Left colon (tissue), 2 donors: ENCODE data around the gene MRPS11. TPM values are rescaled to one million over a fixed set of nuclear protein-coding genes. Genes with fewer than 3 reads are reported as not detected.
"Not testable (repeated sequence)": the region's sequence is repeated elsewhere in the genome, so short reads cannot be mapped to it uniquely, and the experiment has no call there.

Source experiments
- ATAC-seq: fragments of 200-7000 bp; cut with Tn5 transposase; one replicate; pipeline ENCODE4 v1.9.1; 2020; ENCODE audit warnings: mild to moderate bottlenecking, moderate library complexity
- DNase-seq, 2 donors: peaks; one replicate each; pipeline ENCODE4 v3.0.0-alpha.2; 2020
- intact Hi-C, 2 donors: fragments of 100-400 bp; cut with DNase I in 1 of 2; cut with micrococcal nuclease in 1 of 2; formaldehyde crosslinking; loops; one replicate each; pipeline versions ENCODE4 v1.11.2 to v1.14.0; 2022; cut with DNase I, micrococcal nuclease
- long read RNA-seq: library from polyadenylated mRNA; unstranded; transcript quantifications from one replicate; pipeline ENCODE4 v2.0.0, GENCODE V29; 2021
- total RNA-seq, 2 donors: library from RNA; stranded (reverse); fragmentation: NEBNext Ultra II Directional; extraction: Animal tissue kit (Norgen Biotek cat#: 25700); gene quantifications; one replicate each; pipeline ENCODE4 v1.2.1, GENCODE V29; 2021
- donor health status: DM: no; HTN: no; CAD: no.
- donor health status: DM: yes; HTN: yes; CAD: no.

MRPS11 gene
- 10 to 100 TPM; 45.9 to 50.2 TPM for total RNA-seq
- long read RNA-seq, transcript MRPS11-201 (6 exons, 3,644 nt) = major isoform, 25 of 39 reads
- long read RNA-seq, partial matches to known transcripts = 1 of 39 reads
- long read RNA-seq, other reads (novel, unspliced or antisense) = 11 of 39 reads

GRCh38 chr15:88467073-88467934 is at the start of gene MRPS11, which contains the start of gene MRPL46:
MRPS11 (plus strand) TSS chr15:88467708; CDS start chr15:88467718, 10 bp downstream.
MRPL46 (minus strand) TSS chr15:88467388; CDS start chr15:88467377, 11 bp downstream.
- intact Hi-C loops = no loop called here
- DNase-seq = peak; percentile 87 to 95
- peak; percentile 93 for ATAC-seq

- ATAC-seq = no peak
- DNase-seq = no peak
- intact Hi-C loops = no loop called here
Observed at GRCh38 chr15:88419830-88420229, 47.7 kb upstream of the MRPS11 start.

GRCh38 chr15:88423331-88423730 is 44.2 kb upstream of the MRPS11 start:
- ATAC-seq = no peak
- intact Hi-C loops = no loop called here
- DNase-seq = no peak

- intact Hi-C loops = no loop called here
- DNase-seq = no peak
- ATAC-seq = no peak
Observed at GRCh38 chr15:88426304-88426703, 41.2 kb upstream of the MRPS11 start.

GRCh38 chr15:88428053-88428452 is 39.5 kb upstream of the MRPS11 start:
- intact Hi-C loops = no loop called here
- ATAC-seq = no peak
- no peak for DNase-seq

GRCh38 chr15:88428805-88429605 is 38.5 kb upstream of the MRPS11 start:
- ATAC-seq (no peak), DNase-seq (no peak)
- intact Hi-C loops = no loop called here

GRCh38 chr15:88430051-88430450 is 37.5 kb upstream of the MRPS11 start:
- ATAC-seq (no peak), DNase-seq (no peak)
- intact Hi-C loops = no loop called here

- intact Hi-C loops = no loop called here
Observed at GRCh38 chr15:88431441-88431840, 36.1 kb upstream of the MRPS11 start.

GRCh38 chr15:88433046-88433685 is 34.3 kb upstream of the MRPS11 start:
- ATAC-seq = no peak
- no peak for DNase-seq
- intact Hi-C loops = no loop called here

More at GRCh38 chr15:88431441-88431840, 36.1 kb upstream of the MRPS11 start:
- DNase-seq (no peak), ATAC-seq (no peak)

- ATAC-seq, DNase-seq, intact Hi-C loops: not testable (repeated sequence)
Observed at GRCh38 chr15:88434106-88434505, 33.4 kb upstream of the MRPS11 start.

GRCh38 chr15:88438181-88438580 is 29.3 kb upstream of the MRPS11 start:
- intact Hi-C loops = no loop called here
- no peak for ATAC-seq
- DNase-seq = no peak

- intact Hi-C loops = no loop called here
- no peak for ATAC-seq
Observed at GRCh38 chr15:88440021-88440420, 27.5 kb upstream of the MRPS11 start.

GRCh38 chr15:88441076-88441730 is 26.3 kb upstream of the MRPS11 start:
- intact Hi-C loops = no loop called here
- DNase-seq (no peak), ATAC-seq (no peak)

More at GRCh38 chr15:88440021-88440420, 27.5 kb upstream of the MRPS11 start:
- DNase-seq = no peak

- DNase-seq (no peak), ATAC-seq (no peak)
- intact Hi-C loops = no loop called here
Observed at GRCh38 chr15:88447206-88447605, 20.3 kb upstream of the MRPS11 start.

GRCh38 chr15:88447741-88448140 is 19.8 kb upstream of the MRPS11 start:
- ATAC-seq (no peak), DNase-seq (no peak)
- intact Hi-C loops = no loop called here

GRCh38 chr15:88448991-88449461 is 18.5 kb upstream of the MRPS11 start:
- no peak for DNase-seq
- no peak for ATAC-seq
- intact Hi-C loops = no loop called here

GRCh38 chr15:88449581-88449980 is 17.9 kb upstream of the MRPS11 start:
- intact Hi-C loops = no loop called here
- ATAC-seq (no peak), DNase-seq (no peak)

- DNase-seq = peak in 1 of 2 donors; percentile 64
- intact Hi-C loops = no loop called here
- peak; percentile 42 for ATAC-seq
Observed at GRCh38 chr15:88450125-88450798, 17.2 kb upstream of the MRPS11 start.
